A673 (cell line): ENCODE measurements around the gene PCDHA13. TPM values are rescaled to one million over a fixed set of nuclear protein-coding genes. Genes with fewer than 3 reads are reported as not detected.

Experiments used
- BruUV-seq: library from RNA; stranded (reverse); fragments of 400-500 nt; replicated peaks from 2 replicates; lab custom pipeline; 2021; lab: Mats Ljungman, UMichigan
- CTCF ChIA-PET: fragments of 300-600 bp; sonication (Branson Sonifier 250); formaldehyde crosslinking; loops from one replicate; lab custom pipeline; 2022; ENCODE audit warnings: antibody characterized with exemption; lab: Charles Lee
- POLR2A ChIA-PET: fragments of 300-600 bp; sonication (Branson Sonifier 250); formaldehyde crosslinking; loops from one replicate; lab custom pipeline; 2022; ENCODE audit warnings: antibody characterized with exemption; ENCODE audit not compliant: low non-redundant PET; lab: Charles Lee
- DNase-seq: peaks from one replicate; pipeline ENCODE4 v3.0.0-alpha.2; 2015; ENCODE audit warnings: low spot score
- H3K27ac ChIP-seq: fragments of 200-600 bp; sonication (generic); 2 replicates; pipeline ENCODE4 v1.5.1; 2016; ENCODE audit warnings: mixed run types, low read depth, mild to moderate bottlenecking, mixed read lengths, antibody characterized with exemption, low read length; ENCODE audit not compliant: poor library complexity, severe bottlenecking
- H3K27me3 ChIP-seq: fragments of 200-600 bp; sonication (generic); replicated peaks from 2 replicates; pipeline ENCODE4 v1.6.1; 2017; ENCODE audit warnings: mixed run types, low read depth, mild to moderate bottlenecking, mixed read lengths, antibody characterized with exemption, low read length; ENCODE audit not compliant: insufficient read depth, poor library complexity
- H3K36me3 ChIP-seq: fragments of 200-600 bp; sonication (generic); 2 replicates; pipeline ENCODE4 v1.6.1; 2016; ENCODE audit warnings: mixed run types, mild to moderate bottlenecking, mixed read lengths, antibody characterized with exemption, low read length; ENCODE audit not compliant: insufficient read depth, poor library complexity, severe bottlenecking
- H3K4me1 ChIP-seq: fragments of 200-600 bp; sonication (generic); 2 replicates; pipeline ENCODE4 v1.6.1; 2017; ENCODE audit warnings: mixed run types, mild to moderate bottlenecking, mixed read lengths, antibody characterized with exemption, low read length; ENCODE audit not compliant: insufficient read depth, poor library complexity, severe bottlenecking
- H3K4me3 ChIP-seq: fragments of 200-600 bp; sonication (generic); 2 replicates; pipeline ENCODE4 v1.5.1; 2016; ENCODE audit warnings: low read depth, mixed run types, mild to moderate bottlenecking, mixed read lengths, low read length; ENCODE audit not compliant: poor library complexity, severe bottlenecking
- H3K9me3 ChIP-seq: fragments of 200-600 bp; sonication (generic); 2 replicates; pipeline ENCODE4 v1.6.1; 2016; ENCODE audit warnings: mixed run types, low read depth, mild to moderate bottlenecking, mixed read lengths, antibody characterized with exemption, low read length; ENCODE audit not compliant: poor library complexity, severe bottlenecking
- EZH2 ChIP-seq: fragments of 200-600 bp; sonication (generic); IDR thresholded peaks from 2 replicates; pipeline ENCODE4 v1.6.1; 2017; ENCODE audit warnings: borderline replicate concordance, low read depth, mild to moderate bottlenecking, mixed read lengths, antibody characterized with exemption, low read length; ENCODE audit not compliant: poor library complexity, severe bottlenecking
- intact Hi-C: fragments of 100-400 bp; cut with micrococcal nuclease; formaldehyde crosslinking; loops from one replicate; pipeline ENCODE4 v1.10.0; 2022; ENCODE audit not compliant: unreplicated experiment
- total RNA-seq: library from RNA; stranded (reverse); gene quantifications from 2 replicates; pipeline ENCODE4 v1.2.3, GENCODE V29; 2021
- TF ChIP-seq, protein P1 (sequence below): fragments of 300-800, 200-600 bp; sonication (generic); conservative IDR thresholded peaks from 2 replicates; pipeline ENCODE4 v1.5.1; 2017; ENCODE audit warnings: low read depth, mild to moderate bottlenecking, antibody characterized with exemption, low read length, moderate library complexity, mixed read lengths

The PCDHA13 gene
- total RNA-seq, 1 experiment from 2014 or later, result 5.8 TPM

DNA sequence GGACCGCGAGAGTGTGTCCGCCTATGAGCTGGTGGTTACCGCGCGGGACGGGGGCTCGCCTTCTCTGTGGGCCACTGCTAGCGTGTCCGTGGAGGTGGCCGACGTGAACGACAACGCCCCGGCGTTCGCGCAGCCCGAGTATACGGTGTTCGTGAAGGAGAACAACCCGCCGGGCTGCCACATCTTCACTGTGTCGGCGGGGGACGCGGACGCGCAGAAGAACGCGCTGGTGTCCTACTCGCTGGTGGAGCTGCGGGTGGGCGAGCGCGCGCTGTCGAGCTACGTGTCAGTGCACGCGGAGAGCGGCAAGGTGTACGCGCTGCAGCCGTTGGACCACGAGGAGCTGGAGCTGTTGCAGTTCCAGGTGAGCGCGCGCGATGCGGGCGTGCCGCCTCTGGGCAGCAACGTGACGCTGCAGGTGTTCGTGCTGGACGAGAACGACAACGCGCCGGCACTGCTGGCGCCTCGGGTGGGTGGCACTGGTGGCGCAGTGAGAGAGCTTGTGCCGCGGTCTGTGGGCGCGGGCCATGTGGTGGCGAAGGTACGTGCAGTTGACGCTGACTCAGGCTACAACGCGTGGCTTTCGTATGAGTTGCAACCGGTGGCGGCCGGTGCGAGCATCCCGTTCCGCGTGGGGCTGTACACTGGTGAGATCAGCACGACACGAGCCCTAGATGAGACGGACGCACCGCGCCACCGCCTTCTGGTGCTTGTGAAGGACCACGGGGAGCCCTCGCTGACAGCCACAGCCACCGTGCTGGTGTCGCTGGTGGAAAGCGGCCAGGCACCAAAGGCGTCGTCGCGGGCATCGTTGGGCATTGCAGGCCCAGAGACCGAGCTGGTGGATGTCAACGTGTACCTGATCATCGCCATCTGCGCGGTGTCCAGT lies 46.1 kb upstream of the PCDHA13 start:
- POLR2A ChIA-PET, result no interaction called here
- no peaks in the 10 kb centered on the region for H3K36me3 ChIP-seq
- BruUV-seq, result no TSS peak

DNA sequence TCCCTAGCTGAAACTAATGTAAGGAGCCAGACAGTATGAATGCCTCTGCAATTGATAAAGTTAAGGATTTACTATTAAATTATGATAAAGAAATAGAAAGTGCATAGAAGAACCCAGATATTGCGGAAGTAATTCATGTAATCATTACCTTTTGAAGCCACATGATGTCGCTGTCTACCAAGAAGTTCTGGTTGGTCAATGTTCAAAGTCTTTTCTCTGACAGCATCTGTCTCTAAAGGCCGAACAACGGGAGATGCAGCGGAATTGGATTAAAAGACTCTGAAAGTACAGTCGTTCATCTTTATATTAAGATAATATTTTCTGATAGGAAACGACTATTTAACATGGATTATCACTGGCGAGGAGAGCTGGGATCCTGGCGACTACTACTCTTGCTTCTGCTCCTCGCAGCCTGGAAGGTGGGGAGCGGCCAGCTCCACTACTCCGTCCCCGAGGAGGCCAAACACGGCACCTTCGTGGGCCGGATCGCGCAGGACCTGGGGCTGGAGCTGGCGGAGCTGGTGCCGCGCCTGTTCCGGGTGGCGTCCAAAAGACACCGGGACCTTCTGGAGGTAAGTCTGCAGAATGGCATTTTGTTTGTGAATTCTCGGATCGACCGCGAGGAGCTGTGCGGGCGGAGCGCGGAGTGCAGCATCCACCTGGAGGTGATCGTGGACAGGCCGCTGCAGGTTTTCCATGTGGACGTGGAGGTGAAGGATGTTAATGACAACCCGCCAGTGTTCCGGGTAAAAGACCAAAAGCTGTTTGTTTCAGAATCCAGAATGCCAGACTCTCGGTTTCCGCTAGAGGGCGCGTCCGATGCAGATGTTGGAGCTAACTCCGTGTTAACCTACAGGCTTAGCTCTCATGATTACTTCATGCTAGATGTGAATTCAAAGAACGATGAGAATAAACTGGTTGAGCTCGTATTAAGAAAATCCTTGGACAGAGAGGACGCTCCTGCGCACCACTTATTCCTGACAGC lies 40.7 kb upstream of the PCDHA13 start, which contains the start of gene PCDHA8:
Gene PCDHA8, plus strand, starts transcription at position 210 of the 985 bp plus-strand sequence. Its CDS starts 135 bp downstream, at position 345.
- intact Hi-C loops, result no loop called here
- no peaks in the 10 kb centered on the region for H3K4me1 ChIP-seq
- ChIA-PET CTCF (interaction anchor here (0.6 to 1.8 kb wide), 12 partner anchors 10 to 199 kb away, joined by 3 to 13 read pairs (median 4); partner anchors contain the start of genes PCDHA10, PCDHA12, PCDHA13 and PCDHA5), POLR2A (interaction anchor here (0.6 kb wide), 1 partner anchor 232 kb away, joined by 3 read pairs; no protein-coding TSS in a partner anchor)
- peak; percentile 76 for DNase-seq
- no peaks in the 10 kb centered on the region for H3K27me3 ChIP-seq
- H3K4me3 ChIP-seq, result peak within 1 kb of the TSS; percentile 52
- no peak for TF ChIP-seq EZH2
- TF ChIP-seq, protein P1, sequence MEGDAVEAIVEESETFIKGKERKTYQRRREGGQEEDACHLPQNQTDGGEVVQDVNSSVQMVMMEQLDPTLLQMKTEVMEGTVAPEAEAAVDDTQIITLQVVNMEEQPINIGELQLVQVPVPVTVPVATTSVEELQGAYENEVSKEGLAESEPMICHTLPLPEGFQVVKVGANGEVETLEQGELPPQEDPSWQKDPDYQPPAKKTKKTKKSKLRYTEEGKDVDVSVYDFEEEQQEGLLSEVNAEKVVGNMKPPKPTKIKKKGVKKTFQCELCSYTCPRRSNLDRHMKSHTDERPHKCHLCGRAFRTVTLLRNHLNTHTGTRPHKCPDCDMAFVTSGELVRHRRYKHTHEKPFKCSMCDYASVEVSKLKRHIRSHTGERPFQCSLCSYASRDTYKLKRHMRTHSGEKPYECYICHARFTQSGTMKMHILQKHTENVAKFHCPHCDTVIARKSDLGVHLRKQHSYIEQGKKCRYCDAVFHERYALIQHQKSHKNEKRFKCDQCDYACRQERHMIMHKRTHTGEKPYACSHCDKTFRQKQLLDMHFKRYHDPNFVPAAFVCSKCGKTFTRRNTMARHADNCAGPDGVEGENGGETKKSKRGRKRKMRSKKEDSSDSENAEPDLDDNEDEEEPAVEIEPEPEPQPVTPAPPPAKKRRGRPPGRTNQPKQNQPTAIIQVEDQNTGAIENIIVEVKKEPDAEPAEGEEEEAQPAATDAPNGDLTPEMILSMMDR, result peak; percentile 71
- H3K9me3 ChIP-seq, result no peaks in the 10 kb centered on the region
- H3K27ac ChIP-seq, result no peak within 1 kb of the TSS
- H3K36me3 ChIP-seq, result no peaks in the 10 kb centered on the region
- no TSS peak for BruUV-seq

More for the DNA sequence above, 46.1 kb upstream of the PCDHA13 start:
- H3K4me3 ChIP-seq, result no peak overlapping the region
- peaks cover 11% of the 10 kb centered on the region for H3K9me3 ChIP-seq
- DNase-seq, result no peak
- H3K27me3 ChIP-seq, result no peaks in the 10 kb centered on the region
- CTCF ChIA-PET, result no interaction called here
- TF ChIP-seq, protein P1, result no peak
- TF ChIP-seq EZH2, result no peak
- intact Hi-C loops, result no loop called here
- H3K27ac ChIP-seq, result no peak overlapping the region
- no peaks in the 10 kb centered on the region for H3K4me1 ChIP-seq
